SIG-M5 (cell line): ENCODE data around the gene AKTIP.
"Not testable (repeated sequence)": the region's sequence is repeated elsewhere in the genome, so short reads cannot be mapped to it uniquely, and the experiment has no call there.

ENCODE experiments used
- DNase-seq: peaks from one replicate; lab custom pipeline; 2025; lab: John Stamatoyannopoulos, UW

AKTIP gene

DNA sequence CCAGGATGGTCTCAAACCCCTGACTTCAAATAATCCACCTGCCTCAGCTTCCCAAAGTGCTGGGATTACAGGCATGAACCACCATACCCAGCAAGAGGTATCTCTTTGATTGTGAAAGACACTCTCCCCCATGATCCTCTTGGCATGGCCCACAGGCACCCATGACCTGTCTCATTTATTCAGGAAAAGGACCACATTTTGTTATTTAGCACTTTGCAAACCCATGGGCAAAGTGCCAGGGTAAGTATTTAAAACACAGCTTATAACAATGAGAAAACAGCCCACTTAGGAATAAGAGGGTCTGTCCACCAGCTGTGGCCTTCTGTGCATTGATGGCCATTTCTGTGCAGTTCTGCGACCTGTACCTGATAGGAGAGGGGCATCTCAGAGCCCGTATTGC, 12.8 kb upstream of the AKTIP start:
- no peak for DNase-seq

DNA sequence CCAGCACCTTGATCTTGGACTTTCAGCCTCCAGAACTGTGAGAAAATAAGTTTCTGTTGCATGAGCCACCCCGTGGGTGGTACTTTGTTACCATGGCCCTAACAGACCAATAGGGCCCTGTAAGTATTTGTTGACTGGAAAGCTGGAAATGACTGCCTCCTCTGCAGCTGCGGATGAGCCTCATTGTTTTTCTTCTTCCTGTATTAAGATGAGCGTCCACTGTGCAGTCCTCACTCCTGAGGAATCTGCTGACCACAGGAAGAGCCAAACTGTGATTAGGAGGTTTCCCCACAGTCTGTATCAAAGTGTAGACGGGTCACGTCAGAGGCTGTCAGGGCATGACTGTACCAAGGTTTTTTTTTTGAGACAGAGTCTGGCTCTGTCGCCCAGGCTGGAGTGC, 12.2 kb upstream of the AKTIP start:
- no peak for DNase-seq

- DNase-seq = not testable (repeated sequence)
These were observed 9.8 kb upstream of the AKTIP start for GRCh38 chr16:53512795-53513194.

DNA sequence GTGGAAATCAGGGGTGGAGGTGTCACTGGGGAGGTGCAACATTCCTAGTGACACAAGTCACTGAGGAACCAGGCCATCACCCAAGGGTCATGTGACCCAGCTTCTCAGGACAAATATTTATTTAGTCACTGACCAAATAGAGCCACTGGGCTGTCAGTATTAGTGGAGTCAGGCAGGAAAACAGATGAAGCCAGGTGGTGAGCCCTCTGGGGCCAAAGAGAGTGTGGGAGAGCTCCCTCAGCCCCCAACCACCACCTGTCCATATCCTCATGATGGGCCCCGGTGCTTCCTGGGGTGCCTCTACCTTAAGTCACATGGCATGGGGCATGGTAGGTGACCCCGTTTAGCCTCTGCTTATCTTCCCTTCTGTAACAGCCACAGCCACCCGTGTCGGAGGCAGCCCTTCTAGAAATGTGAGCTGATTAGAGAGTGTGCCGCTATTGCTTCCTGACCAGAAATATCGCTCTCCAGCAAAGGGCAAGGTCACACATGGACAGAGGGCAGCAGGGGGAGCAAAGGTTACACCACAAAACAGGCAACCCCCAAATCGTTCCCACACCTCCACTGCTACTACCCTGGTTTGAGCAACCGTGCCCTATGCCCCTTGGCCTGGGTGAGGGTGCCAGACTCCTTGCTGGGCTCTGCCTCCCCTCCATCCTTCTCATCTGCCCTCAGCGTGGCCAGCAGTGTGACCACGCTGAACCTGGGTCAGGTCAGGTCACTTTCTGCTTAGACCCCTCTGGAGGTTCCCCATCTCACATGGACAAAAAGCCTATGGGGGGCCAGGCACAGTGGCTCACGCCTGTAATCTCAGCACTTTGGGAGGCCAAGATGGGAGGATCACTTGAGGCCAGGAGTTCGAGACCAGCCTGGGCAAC, 8.6 kb upstream of the AKTIP start:
- no peak for DNase-seq

DNA sequence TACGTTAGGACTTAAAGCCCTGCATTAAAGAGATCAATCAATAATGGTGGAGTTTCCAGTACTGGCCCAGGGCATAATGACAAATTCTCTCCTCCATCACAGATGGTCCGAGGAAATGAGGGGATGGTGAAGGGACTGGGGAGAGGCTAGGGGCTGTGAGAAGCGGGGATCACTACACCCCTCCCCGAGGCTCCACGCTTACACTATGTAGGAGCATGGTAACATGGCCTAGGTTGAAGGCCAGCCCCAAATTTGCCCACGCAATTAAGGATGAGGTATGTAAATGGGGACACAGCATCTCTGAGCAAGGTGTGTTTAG, 8.0 kb upstream of the AKTIP start:
- DNase-seq = no peak

GRCh38 chr16:53510704-53511070, 7.7 kb upstream of the AKTIP start:
- DNase-seq = no peak

- DNase-seq = no peak
These were observed 7.1 kb upstream of the AKTIP start for GRCh38 chr16:53509906-53510703.

DNA sequence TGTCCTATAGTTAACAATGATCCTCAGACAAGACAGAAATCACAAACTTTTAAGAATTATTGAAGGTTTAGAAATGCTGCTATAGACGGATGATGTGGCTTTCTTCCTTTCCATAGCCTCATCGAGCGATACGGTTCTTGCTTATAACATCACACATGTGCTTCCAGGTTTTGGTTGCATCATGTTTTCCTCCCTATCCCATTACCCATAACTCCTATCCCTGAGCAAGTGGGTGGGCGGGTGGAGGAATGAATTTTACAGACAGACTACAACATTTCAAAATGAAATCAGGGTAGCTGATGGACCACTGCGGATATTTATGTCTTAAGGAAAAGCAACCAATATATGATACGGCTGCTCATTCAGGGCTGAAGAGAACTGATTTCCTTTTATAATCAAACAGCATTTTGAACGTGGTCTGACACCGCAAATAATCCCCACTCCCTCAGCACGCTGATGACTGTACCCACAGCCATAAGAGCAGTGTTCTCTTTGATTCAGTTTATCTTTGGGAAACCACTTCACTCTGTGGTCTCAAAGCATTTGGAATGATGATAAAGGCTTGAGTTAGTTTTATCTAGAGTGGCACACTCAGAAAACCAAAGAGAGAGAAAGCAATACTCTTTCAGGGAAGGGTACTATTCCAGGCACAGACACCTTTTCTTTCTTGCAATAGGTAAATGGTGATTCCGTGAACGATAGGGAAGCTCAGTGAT, 4.6 kb upstream of the AKTIP start:
- no peak for DNase-seq

GRCh38 chr16:53506254-53506653, 3.2 kb upstream of the AKTIP start:
- no peak for DNase-seq

GRCh38 chr16:53504665-53505064, 1.7 kb upstream of the AKTIP start:
- no peak for DNase-seq

- no peak for DNase-seq
These were observed 1.1 kb upstream of the AKTIP start for GRCh38 chr16:53503991-53504663.

GRCh38 chr16:53503270-53503923, 388 bp upstream of the AKTIP start:
- peak; percentile 97 for DNase-seq

DNA sequence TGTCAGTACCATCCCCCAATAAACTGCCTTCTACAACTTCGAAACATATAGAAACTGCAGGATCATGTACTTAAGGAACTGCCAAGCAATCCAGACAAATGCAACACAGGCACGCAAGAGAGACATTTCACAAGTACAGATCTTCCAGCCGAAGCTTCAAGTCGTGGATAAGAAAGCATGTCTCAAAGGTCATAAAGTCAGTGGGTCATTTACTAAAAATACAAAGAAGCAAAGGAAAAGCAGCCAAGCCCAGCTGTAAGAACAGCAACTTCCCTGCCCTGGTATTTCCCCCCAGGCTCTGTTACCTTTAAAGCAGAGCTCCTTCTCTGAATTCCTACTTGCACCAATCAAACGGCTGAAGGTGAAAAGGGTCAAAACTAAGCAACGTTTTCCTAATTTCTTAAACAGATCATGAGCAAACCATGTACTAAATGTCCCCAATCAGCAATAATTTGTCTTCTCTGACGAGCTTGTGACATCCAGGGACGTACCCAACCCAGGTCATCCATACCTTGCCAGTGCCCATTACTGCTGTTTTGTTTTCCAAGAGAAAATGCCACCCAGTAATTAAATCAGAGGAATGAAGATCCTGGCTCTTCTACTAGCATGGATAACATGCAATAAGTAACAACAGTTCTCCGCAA, 1.7 kb downstream of the AKTIP start:
- no peak for DNase-seq

DNA sequence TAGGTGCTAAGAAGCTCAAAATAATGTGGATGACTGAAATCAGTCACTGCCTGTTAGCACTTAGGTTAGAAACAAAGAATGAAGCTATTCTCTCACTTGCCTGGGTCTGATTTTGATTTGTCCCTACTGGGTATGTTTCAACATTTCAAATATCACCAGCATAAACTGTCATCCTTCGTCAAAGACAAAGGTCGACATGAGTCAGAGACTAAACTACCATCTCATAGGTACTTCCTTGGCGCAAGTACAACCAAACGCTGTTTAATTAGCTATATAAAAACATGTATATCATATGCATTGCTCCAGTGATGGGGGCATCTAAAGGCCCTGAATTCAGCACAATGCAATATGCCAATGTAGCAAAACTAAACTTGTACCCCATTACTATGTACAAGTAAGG, 4.0 kb downstream of the AKTIP start:
- no peak for DNase-seq

DNA sequence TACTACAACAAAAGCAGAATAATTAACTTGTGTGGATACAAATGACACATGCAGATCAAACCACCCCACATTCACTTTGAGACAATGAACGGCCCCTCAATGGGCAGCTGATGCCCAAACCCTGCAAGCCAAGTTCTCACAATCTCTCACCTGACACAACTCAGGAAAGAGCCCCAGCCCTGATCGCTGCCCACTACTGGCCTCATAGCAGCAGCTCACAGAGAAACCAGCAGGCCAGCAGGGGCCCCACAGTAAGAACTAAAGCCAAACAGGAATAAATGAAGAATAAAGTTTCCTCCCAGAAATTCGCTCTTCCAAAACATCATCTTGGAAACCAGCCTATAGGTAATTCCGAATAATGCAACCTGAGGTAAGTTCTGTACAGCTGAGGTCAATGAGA, 7.7 kb downstream of the AKTIP start:
- no peak for DNase-seq

GRCh38 chr16:53494636-53495035, 8.4 kb downstream of the AKTIP start:
- DNase-seq = no peak

DNA sequence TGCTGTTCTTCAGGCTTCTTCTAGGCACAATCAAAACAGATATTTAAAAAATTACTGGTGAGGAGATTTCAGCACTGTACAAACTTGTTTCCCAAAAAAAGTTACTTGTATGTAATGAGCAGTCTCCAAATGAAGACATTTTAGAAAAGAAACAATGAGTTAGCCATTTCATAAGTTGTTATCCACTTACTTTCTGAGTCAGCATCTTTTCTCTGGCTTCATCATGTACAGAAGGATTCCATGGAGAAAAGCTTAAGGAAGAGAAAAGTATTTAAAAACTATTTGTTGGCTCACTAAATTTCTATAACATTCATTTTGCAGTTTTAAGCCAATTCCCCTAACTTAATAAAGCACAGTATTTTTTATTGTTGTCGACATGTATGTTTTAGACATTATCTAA, 10.5 kb downstream of the AKTIP start:
- DNase-seq = no peak

DNA sequence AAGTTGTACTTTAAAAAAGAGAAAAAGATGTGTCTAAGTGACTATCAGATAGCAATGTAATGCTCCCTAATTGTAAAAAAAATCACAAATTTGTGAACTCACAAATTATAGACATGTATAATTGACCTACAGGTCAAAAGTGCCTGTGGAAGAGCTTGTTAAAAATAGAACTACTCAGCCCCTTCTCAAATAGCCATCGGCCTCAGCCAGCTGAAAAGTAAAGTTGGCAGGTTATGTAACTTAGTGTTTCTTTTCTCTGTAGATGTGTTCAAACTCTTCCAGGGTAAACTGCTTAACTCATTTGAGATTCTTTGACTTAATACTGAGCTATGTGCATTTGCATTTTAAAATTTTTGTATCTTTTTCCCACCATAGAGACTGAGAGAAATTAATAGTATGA, 13.3 kb downstream of the AKTIP start:
- DNase-seq = no peak

DNA sequence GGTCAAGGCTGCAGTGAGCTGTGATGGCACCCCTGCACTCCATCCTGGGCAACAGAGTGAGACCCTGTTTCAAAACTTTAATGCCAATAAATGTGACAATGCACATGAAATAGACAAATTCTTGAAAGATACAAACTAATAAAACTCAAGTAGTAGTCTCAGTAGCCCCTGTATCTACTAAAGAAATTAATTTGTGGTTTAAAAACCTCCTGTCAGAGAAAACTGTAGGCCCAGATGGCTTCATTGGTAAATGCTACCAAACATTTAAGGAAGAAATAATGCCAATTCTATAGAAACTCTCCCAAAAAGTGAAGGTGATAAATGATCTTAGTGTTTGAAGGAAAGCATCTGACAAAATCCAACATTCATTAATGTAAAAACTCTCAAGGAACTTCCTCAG, 16.8 kb downstream of the AKTIP start:
- no peak for DNase-seq

GRCh38 chr16:53484542-53484941, 18.5 kb downstream of the AKTIP start:
- no peak for DNase-seq

GRCh38 chr16:53482123-53482522, 20.9 kb downstream of the AKTIP start:
- peak; percentile 32 for DNase-seq
